WI38 (cell line): ENCODE measurements around the gene AURKAIP1.

Source experiments
- H3K4me3 ChIP-seq: 2 replicates; pipeline ENCODE4 v1.5.1; 2011; ENCODE audit warnings: low read depth, mild to moderate bottlenecking, control low read depth, low read length
- TF ChIP-seq, protein P1 (sequence below): IDR thresholded peaks from 2 replicates; pipeline ENCODE4 v1.5.1; 2012; ENCODE audit warnings: low read depth, mild to moderate bottlenecking, control low read depth, low read length

Gene AURKAIP1

DNA sequence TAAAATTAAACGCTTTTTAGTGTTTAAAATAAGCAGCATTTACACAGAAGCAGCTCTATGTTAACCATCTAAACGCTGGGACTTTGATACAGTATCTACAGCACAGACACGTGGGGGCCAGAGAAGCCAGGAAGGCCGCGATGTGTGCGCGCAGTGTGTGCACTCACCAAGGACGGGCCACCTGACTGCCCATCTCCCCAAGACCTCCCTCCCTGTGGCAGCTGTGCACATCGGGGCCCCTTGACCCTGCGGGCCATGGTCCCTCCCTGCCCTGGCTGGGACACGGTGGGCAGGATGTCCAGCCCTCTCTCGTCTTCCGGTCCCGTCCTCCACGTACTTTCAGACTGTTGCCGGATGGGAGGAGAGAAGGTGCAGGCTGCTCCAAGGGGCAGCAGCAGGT, 39.7 kb downstream of the AURKAIP1 start:
- TF ChIP-seq, protein P1, sequence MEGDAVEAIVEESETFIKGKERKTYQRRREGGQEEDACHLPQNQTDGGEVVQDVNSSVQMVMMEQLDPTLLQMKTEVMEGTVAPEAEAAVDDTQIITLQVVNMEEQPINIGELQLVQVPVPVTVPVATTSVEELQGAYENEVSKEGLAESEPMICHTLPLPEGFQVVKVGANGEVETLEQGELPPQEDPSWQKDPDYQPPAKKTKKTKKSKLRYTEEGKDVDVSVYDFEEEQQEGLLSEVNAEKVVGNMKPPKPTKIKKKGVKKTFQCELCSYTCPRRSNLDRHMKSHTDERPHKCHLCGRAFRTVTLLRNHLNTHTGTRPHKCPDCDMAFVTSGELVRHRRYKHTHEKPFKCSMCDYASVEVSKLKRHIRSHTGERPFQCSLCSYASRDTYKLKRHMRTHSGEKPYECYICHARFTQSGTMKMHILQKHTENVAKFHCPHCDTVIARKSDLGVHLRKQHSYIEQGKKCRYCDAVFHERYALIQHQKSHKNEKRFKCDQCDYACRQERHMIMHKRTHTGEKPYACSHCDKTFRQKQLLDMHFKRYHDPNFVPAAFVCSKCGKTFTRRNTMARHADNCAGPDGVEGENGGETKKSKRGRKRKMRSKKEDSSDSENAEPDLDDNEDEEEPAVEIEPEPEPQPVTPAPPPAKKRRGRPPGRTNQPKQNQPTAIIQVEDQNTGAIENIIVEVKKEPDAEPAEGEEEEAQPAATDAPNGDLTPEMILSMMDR: no peak
- H3K4me3 ChIP-seq: no peak overlapping the region

DNA sequence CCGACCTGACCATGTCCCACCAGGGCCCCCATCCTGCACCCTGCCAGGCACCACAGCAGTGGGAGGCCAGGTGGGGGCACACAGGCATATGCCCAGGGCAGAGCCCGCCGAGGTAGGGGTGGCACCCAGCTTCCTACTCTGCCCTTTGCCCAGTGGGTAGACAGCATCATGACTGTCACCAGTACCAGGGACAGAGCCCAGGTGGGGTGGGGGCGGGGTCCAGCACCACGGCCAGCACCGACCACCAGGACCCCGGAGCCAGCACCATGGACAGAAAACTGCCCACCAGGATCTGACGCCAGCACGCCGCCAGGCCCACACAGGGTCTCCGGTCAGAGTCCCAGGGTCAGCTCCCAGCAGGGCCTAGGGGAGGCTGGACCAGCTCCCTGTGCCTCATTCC, 40.2 kb downstream of the AURKAIP1 start:
- TF ChIP-seq, protein P1: no peak
- H3K4me3 ChIP-seq: no peak overlapping the region

DNA sequence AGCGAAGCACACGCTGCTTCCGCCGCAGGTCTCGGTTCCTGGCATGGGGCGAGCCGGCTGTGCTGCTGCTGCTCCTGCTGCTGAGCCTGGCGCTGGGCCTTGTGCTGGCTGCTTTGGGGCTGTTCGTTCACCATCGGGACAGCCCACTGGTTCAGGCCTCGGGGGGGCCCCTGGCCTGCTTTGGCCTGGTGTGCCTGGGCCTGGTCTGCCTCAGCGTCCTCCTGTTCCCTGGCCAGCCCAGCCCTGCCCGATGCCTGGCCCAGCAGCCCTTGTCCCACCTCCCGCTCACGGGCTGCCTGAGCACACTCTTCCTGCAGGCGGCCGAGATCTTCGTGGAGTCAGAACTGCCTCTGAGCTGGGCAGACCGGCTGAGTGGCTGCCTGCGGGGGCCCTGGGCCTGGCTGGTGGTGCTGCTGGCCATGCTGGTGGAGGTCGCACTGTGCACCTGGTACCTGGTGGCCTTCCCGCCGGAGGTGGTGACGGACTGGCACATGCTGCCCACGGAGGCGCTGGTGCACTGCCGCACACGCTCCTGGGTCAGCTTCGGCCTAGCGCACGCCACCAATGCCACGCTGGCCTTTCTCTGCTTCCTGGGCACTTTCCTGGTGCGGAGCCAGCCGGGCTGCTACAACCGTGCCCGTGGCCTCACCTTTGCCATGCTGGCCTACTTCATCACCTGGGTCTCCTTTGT, 41.3 kb downstream of the AURKAIP1 start:
- TF ChIP-seq, protein P1: no peak
- H3K4me3 ChIP-seq: no peak overlapping the region

DNA sequence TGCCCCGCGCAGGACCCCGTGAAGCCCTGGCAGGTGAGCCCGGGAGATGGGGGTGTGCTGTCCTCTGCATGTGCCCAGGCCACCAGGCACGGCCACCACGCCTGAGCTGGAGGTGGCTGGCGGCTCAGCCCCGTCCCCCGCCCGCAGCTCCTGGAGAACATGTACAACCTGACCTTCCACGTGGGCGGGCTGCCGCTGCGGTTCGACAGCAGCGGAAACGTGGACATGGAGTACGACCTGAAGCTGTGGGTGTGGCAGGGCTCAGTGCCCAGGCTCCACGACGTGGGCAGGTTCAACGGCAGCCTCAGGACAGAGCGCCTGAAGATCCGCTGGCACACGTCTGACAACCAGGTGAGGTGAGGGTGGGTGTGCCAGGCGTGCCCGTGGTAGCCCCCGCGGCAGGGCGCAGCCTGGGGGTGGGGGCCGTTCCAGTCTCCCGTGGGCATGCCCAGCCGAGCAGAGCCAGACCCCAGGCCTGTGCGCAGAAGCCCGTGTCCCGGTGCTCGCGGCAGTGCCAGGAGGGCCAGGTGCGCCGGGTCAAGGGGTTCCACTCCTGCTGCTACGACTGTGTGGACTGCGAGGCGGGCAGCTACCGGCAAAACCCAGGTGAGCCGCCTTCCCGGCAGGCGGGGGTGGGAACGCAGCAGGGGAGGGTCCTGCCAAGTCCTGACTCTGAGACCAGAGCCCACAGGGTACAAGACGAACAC, 42.1 kb downstream of the AURKAIP1 start:
- H3K4me3 ChIP-seq: no peak overlapping the region
- TF ChIP-seq, protein P1: no peak

GRCh38 chr1:1332031-1332755, 42.8 kb downstream of the AURKAIP1 start:
- H3K4me3 ChIP-seq: no peak overlapping the region

GRCh38 chr1:1331068-1331965, 43.7 kb downstream of the AURKAIP1 start, which contains the start of gene TAS1R3:
Gene TAS1R3 (plus strand): TSS chr1:1331280. CDS start chr1:1331346, 66 bp downstream.
- no peak within 1 kb of the TSS for H3K4me3 ChIP-seq
- TF ChIP-seq, protein P1: no peak

More at GRCh38 chr1:1332031-1332755, 42.8 kb downstream of the AURKAIP1 start:
- TF ChIP-seq, protein P1: no peak
